ENCODE data around the gene SPEN.

SPEN gene

GRCh38 chr1:15863156-15863901 lies 15.8 kb downstream of the SPEN start:
- WGBS = 96% methylated on average over 2 of the region's 2 CpGs
- H3K27ac ChIP-seq (ENCODE audit: low read depth, low read length) = no peak overlapping the region

GRCh38 chr1:15866721-15867201 lies 19.3 kb downstream of the SPEN start:
- Histone ChIP-seq H3K27me3 (ENCODE audit: insufficient read depth, low read length) (no peaks in the 10 kb centered on the region), H3K4me1 (ENCODE audit: insufficient read depth, low read length) (no peaks in the 10 kb centered on the region), H3K36me3 (ENCODE audit: insufficient read depth, low read length) (no peaks in the 10 kb centered on the region), H3K27ac (ENCODE audit: low read depth, low read length) (no peak overlapping the region), H3K9ac (ENCODE audit: low read depth, low read length) (no peak overlapping the region), H3K9me3 (ENCODE audit: insufficient read depth, low read depth, low read length) (no peaks in the 10 kb centered on the region), H3K4me3 (ENCODE audit: low read length) (no peak overlapping the region)
- 99% methylated on average over 3 of the region's 3 CpGs for WGBS

More at GRCh38 chr1:15863156-15863901, 15.8 kb downstream of the SPEN start:
- Histone ChIP-seq H3K9ac (ENCODE audit: low read depth, low read length) (no peak overlapping the region), H3K36me3 (ENCODE audit: insufficient read depth, low read length) (no peaks in the 10 kb centered on the region), H3K27me3 (ENCODE audit: insufficient read depth, low read length) (no peaks in the 10 kb centered on the region), H3K4me3 (ENCODE audit: low read length) (no peak overlapping the region), H3K9me3 (ENCODE audit: insufficient read depth, low read depth, low read length) (no peaks in the 10 kb centered on the region), H3K4me1 (ENCODE audit: insufficient read depth, low read length) (no peaks in the 10 kb centered on the region)

GRCh38 chr1:15867288-15867687 lies 19.8 kb downstream of the SPEN start:
- no peaks in the 10 kb centered on the region for H3K36me3 ChIP-seq (ENCODE audit: insufficient read depth, low read length)
- no peak overlapping the region for H3K4me3 ChIP-seq (ENCODE audit: low read length)
- H3K27ac ChIP-seq (ENCODE audit: low read depth, low read length) = no peak overlapping the region
- 98% methylated on average over 3 of the region's 3 CpGs for WGBS
- no peak overlapping the region for H3K9ac ChIP-seq (ENCODE audit: low read depth, low read length)
- H3K27me3 ChIP-seq (ENCODE audit: insufficient read depth, low read length) = no peaks in the 10 kb centered on the region
- H3K9me3 ChIP-seq (ENCODE audit: insufficient read depth, low read depth, low read length) = no peaks in the 10 kb centered on the region
- H3K4me1 ChIP-seq (ENCODE audit: insufficient read depth, low read length) = no peaks in the 10 kb centered on the region

- H3K36me3 ChIP-seq (ENCODE audit: insufficient read depth, low read length) = peaks cover 19% of the 10 kb centered on the region
- H3K27me3 ChIP-seq (ENCODE audit: insufficient read depth, low read length) = no peaks in the 10 kb centered on the region
- no peaks in the 10 kb centered on the region for H3K9me3 ChIP-seq (ENCODE audit: insufficient read depth, low read depth, low read length)
- WGBS = 95% methylated on average over 2 of the region's 2 CpGs
- H3K9ac ChIP-seq (ENCODE audit: low read depth, low read length) = no peak overlapping the region
- no peaks in the 10 kb centered on the region for H3K4me1 ChIP-seq (ENCODE audit: insufficient read depth, low read length)
- no peak overlapping the region for H3K4me3 ChIP-seq (ENCODE audit: low read length)
- no peak overlapping the region for H3K27ac ChIP-seq (ENCODE audit: low read depth, low read length)
Observed at GRCh38 chr1:15869413-15869812, 21.9 kb downstream of the SPEN start.

- Histone ChIP-seq H3K27ac (ENCODE audit: low read depth, low read length) (no peak overlapping the region), H3K27me3 (ENCODE audit: insufficient read depth, low read length) (no peaks in the 10 kb centered on the region), H3K9ac (ENCODE audit: low read depth, low read length) (no peak overlapping the region), H3K4me3 (ENCODE audit: low read length) (no peak overlapping the region), H3K4me1 (ENCODE audit: insufficient read depth, low read length) (no peaks in the 10 kb centered on the region), H3K9me3 (ENCODE audit: insufficient read depth, low read depth, low read length) (no peaks in the 10 kb centered on the region), H3K36me3 (ENCODE audit: insufficient read depth, low read length) (peaks cover 28% of the 10 kb centered on the region)
- 79% methylated on average over 1 of the region's 1 CpG for WGBS
Observed at GRCh38 chr1:15870421-15870820, 22.9 kb downstream of the SPEN start.

- Histone ChIP-seq H3K9me3 (ENCODE audit: insufficient read depth, low read depth, low read length) (no peaks in the 10 kb centered on the region), H3K36me3 (ENCODE audit: insufficient read depth, low read length) (peaks cover 52% of the 10 kb centered on the region), H3K27me3 (ENCODE audit: insufficient read depth, low read length) (no peaks in the 10 kb centered on the region), H3K4me3 (ENCODE audit: low read length) (no peak overlapping the region), H3K4me1 (ENCODE audit: insufficient read depth, low read length) (no peaks in the 10 kb centered on the region), H3K27ac (ENCODE audit: low read depth, low read length) (no peak overlapping the region), H3K9ac (ENCODE audit: low read depth, low read length) (no peak overlapping the region)
- 83% methylated on average over 1 of the region's 1 CpG for WGBS
Observed at GRCh38 chr1:15874471-15874870, 27.0 kb downstream of the SPEN start.

- Histone ChIP-seq H3K4me3 (ENCODE audit: low read length) (no peak overlapping the region), H3K9ac (ENCODE audit: low read depth, low read length) (no peak overlapping the region), H3K27ac (ENCODE audit: low read depth, low read length) (no peak overlapping the region), H3K4me1 (ENCODE audit: insufficient read depth, low read length) (no peaks in the 10 kb centered on the region), H3K36me3 (ENCODE audit: insufficient read depth, low read length) (peaks cover 52% of the 10 kb centered on the region), H3K27me3 (ENCODE audit: insufficient read depth, low read length) (no peaks in the 10 kb centered on the region), H3K9me3 (ENCODE audit: insufficient read depth, low read depth, low read length) (no peaks in the 10 kb centered on the region)
- 86% methylated on average over 12 of the region's 12 CpGs for WGBS
Observed at GRCh38 chr1:15876357-15877055, 29.0 kb downstream of the SPEN start.

- H3K27ac ChIP-seq (ENCODE audit: low read depth, low read length) = no peak overlapping the region
- WGBS = 90% methylated on average over 5 of the region's 5 CpGs
- H3K9ac ChIP-seq (ENCODE audit: low read depth, low read length) = no peak overlapping the region
- no peaks in the 10 kb centered on the region for H3K27me3 ChIP-seq (ENCODE audit: insufficient read depth, low read length)
- H3K4me1 ChIP-seq (ENCODE audit: insufficient read depth, low read length) = peaks cover 20% of the 10 kb centered on the region
- no peaks in the 10 kb centered on the region for H3K9me3 ChIP-seq (ENCODE audit: insufficient read depth, low read depth, low read length)
- H3K4me3 ChIP-seq (ENCODE audit: low read length) = no peak overlapping the region
- H3K36me3 ChIP-seq (ENCODE audit: insufficient read depth, low read length) = peaks cover 10% of the 10 kb centered on the region; the same call in 1 of the 2 replicates
Observed at GRCh38 chr1:15881961-15882360, 34.5 kb downstream of the SPEN start.

GRCh38 chr1:15882665-15883064 lies 35.2 kb downstream of the SPEN start:
- no peaks in the 10 kb centered on the region for H3K9me3 ChIP-seq (ENCODE audit: insufficient read depth, low read depth, low read length)
- no peak overlapping the region for H3K4me3 ChIP-seq (ENCODE audit: low read length)
- no peak overlapping the region for H3K9ac ChIP-seq (ENCODE audit: low read depth, low read length)
- no peak overlapping the region for H3K27ac ChIP-seq (ENCODE audit: low read depth, low read length)
- H3K27me3 ChIP-seq (ENCODE audit: insufficient read depth, low read length) = no peaks in the 10 kb centered on the region
- peaks cover 20% of the 10 kb centered on the region for H3K4me1 ChIP-seq (ENCODE audit: insufficient read depth, low read length)
- H3K36me3 ChIP-seq (ENCODE audit: insufficient read depth, low read length) = peaks cover 8% of the 10 kb centered on the region; the same call in 1 of the 2 replicates
- WGBS = 95% methylated on average over 2 of the region's 2 CpGs

- Histone ChIP-seq H3K27ac (ENCODE audit: low read depth, low read length) (no peak overlapping the region), H3K9me3 (ENCODE audit: insufficient read depth, low read depth, low read length) (no peaks in the 10 kb centered on the region), H3K9ac (ENCODE audit: low read depth, low read length) (no peak overlapping the region), H3K36me3 (ENCODE audit: insufficient read depth, low read length) (peaks cover 1% of the 10 kb centered on the region; the same call in 1 of the 2 replicates), H3K4me3 (ENCODE audit: low read length) (no peak overlapping the region), H3K4me1 (ENCODE audit: insufficient read depth, low read length) (peaks cover 20% of the 10 kb centered on the region), H3K27me3 (ENCODE audit: insufficient read depth, low read length) (no peaks in the 10 kb centered on the region)
- 94% methylated on average over 6 of the region's 6 CpGs for WGBS
Observed at GRCh38 chr1:15883326-15883725, 35.8 kb downstream of the SPEN start.

- Histone ChIP-seq H3K27me3 (ENCODE audit: insufficient read depth, low read length) (no peaks in the 10 kb centered on the region), H3K4me1 (ENCODE audit: insufficient read depth, low read length) (peaks cover 20% of the 10 kb centered on the region), H3K27ac (ENCODE audit: low read depth, low read length) (no peak overlapping the region), H3K9ac (ENCODE audit: low read depth, low read length) (no peak overlapping the region), H3K9me3 (ENCODE audit: insufficient read depth, low read depth, low read length) (no peaks in the 10 kb centered on the region), H3K4me3 (ENCODE audit: low read length) (no peak overlapping the region), H3K36me3 (ENCODE audit: insufficient read depth, low read length) (no peaks in the 10 kb centered on the region; the same call in 1 of the 2 replicates)
- 94% methylated on average over 4 of the region's 4 CpGs for WGBS
Observed at GRCh38 chr1:15884477-15884876, 37.0 kb downstream of the SPEN start.

Measured in HUES64 (cell line).